H1 (cell line): Measurements from ENCODE around the gene PITX3. TPM values are rescaled to one million over a fixed set of nuclear protein-coding genes. Genes with fewer than 3 reads are reported as not detected.

Experiments
- CTCF ChIA-PET: fragments of 300-600 bp; sonication (Branson Sonifier 250); formaldehyde crosslinking; loops from one replicate; lab custom pipeline; 2021; ENCODE audit not compliant: partially characterized antibody; lab: Charles Lee
- POLR2A ChIA-PET: fragments of 300-600 bp; sonication (Branson Sonifier 250); formaldehyde crosslinking; loops from one replicate; lab custom pipeline; 2021; ENCODE audit warnings: inconsistent platforms; ENCODE audit not compliant: partially characterized antibody; lab: Charles Lee
- DNase-seq, 2 experiments: peaks; one replicate each; pipeline versions ENCODE4 v3.0.0 to v3.0.0-alpha.2; 2010 to 2022; ENCODE audit warnings: low spot score in 2 of 2, low read depth in 1 of 2, mixed read lengths in 1 of 2
- FAIRE-seq: peaks from 2 replicates; lab custom pipeline; 2011; peaks lifted over from hg19 to GRCh38; lab: Jason Lieb, UNC
- H2AFZ ChIP-seq: 2 replicates; pipeline ENCODE4 v1.8.1; 2012; ENCODE audit warnings: low read length, inconsistent platforms
- H2AK5ac ChIP-seq: 2 replicates; pipeline ENCODE4 v1.6.1; 2013; ENCODE audit warnings: low read depth, low read length
- H2BK120ac ChIP-seq: replicated peaks from 2 replicates; pipeline ENCODE3; 2013; ENCODE audit warnings: low read depth, low read length, inconsistent platforms
- H2BK12ac ChIP-seq: 2 replicates; pipeline ENCODE4 v1.6.1; 2013; ENCODE audit warnings: low read depth, low read length
- H2BK15ac ChIP-seq: 2 replicates; pipeline ENCODE4 v1.6.1; 2013; ENCODE audit warnings: low read length
- H2BK20ac ChIP-seq: 2 replicates; pipeline ENCODE4 v1.6.1; 2013; ENCODE audit warnings: low read length
- H2BK5ac ChIP-seq: 2 replicates; pipeline ENCODE4 v1.6.1; 2013; ENCODE audit warnings: low read depth, low read length
- H3K14ac ChIP-seq: 2 replicates; pipeline ENCODE4 v1.6.1; 2013; ENCODE audit warnings: inconsistent platforms; ENCODE audit not compliant: insufficient read length
- H3K18ac ChIP-seq: 2 replicates; pipeline ENCODE4 v1.6.1; 2013; ENCODE audit warnings: low read length; ENCODE audit errors: extremely low read depth
- H3K23ac ChIP-seq: 2 replicates; pipeline ENCODE4 v1.6.1; 2013; ENCODE audit warnings: inconsistent platforms; ENCODE audit not compliant: insufficient read length
- H3K23me2 ChIP-seq: 2 replicates; pipeline ENCODE4 v1.6.1; 2013; ENCODE audit warnings: low read depth, low read length
- H3K27ac ChIP-seq: 2 replicates; pipeline ENCODE4 v1.6.1; 2011; ENCODE audit warnings: low read depth, low read length, inconsistent platforms
- H3K27me3 ChIP-seq, 4 experiments: replicated peaks in 1 of 4; 1 replicate in 1 of 4; 2 replicates in 3 of 4; pipeline versions ENCODE4 v1.6.1 to v1.8.1; 2011 to 2013; ENCODE audit warnings: low read length in 3 of 4, mild to moderate bottlenecking in 3 of 4, inconsistent platforms in 2 of 4, mixed read lengths in 2 of 4, moderate library complexity in 1 of 4; ENCODE audit not compliant: control insufficient read depth in 3 of 4, insufficient read depth in 3 of 4; ENCODE audit errors: extremely low read depth in 1 of 4
- H3K36me3 ChIP-seq, 4 experiments: 2 replicates each; pipeline versions ENCODE4 v1.6.1 to v1.8.1; 2011 to 2013; ENCODE audit warnings: mild to moderate bottlenecking in 4 of 4, low read length in 3 of 4, moderate library complexity in 2 of 4, control low read depth in 1 of 4, inconsistent platforms in 1 of 4; ENCODE audit not compliant: insufficient read depth in 4 of 4, control insufficient read depth in 2 of 4
- H3K4ac ChIP-seq: replicated peaks from 2 replicates; pipeline ENCODE3; 2013; ENCODE audit warnings: low read length, low read depth, mixed read lengths, inconsistent platforms; ENCODE audit not compliant: insufficient read length
- H3K4me1 ChIP-seq, 4 experiments: replicated peaks in 1 of 4; 1 replicate in 1 of 4; 2 replicates in 3 of 4; pipeline versions ENCODE4 v1.6.1 to v1.8.1; 2011 to 2013; ENCODE audit warnings: low read length in 3 of 4, inconsistent platforms in 2 of 4, mixed read lengths in 1 of 4; ENCODE audit not compliant: insufficient read depth in 4 of 4, control insufficient read depth in 3 of 4
- H3K4me2 ChIP-seq, 2 experiments: 2 replicates each; pipeline versions ENCODE4 v1.6.1 to v1.8.1; 2011 to 2013; ENCODE audit warnings: low read depth in 2 of 2, low read length in 2 of 2, control low read depth in 1 of 2, inconsistent platforms in 1 of 2, mild to moderate bottlenecking in 1 of 2; ENCODE audit not compliant: insufficient read depth in 1 of 2
- H3K4me3 ChIP-seq, 4 experiments: fragments of 200-600, 300-600 bp in 1 of 4; sonication (generic), shearing (Covaris generic), sonication (Bioruptor Twin) in 1 of 4; 2 replicates each; pipeline versions ENCODE4 v1.5.1 to v1.8.1; 2011 to 2016; ENCODE audit warnings: low read length in 4 of 4, low read depth in 3 of 4, control low read depth in 2 of 4, inconsistent platforms in 2 of 4, mild to moderate bottlenecking in 2 of 4, mixed read lengths in 1 of 4, moderate library complexity in 1 of 4; ENCODE audit not compliant: insufficient read depth in 2 of 4; ENCODE audit errors: extremely low read depth in 1 of 4
- H3K56ac ChIP-seq: replicated peaks from 2 replicates; pipeline ENCODE3; 2013; ENCODE audit warnings: low read depth, mild to moderate bottlenecking, mixed read lengths, low read length, inconsistent platforms; ENCODE audit not compliant: insufficient read length
- H3K79me1 ChIP-seq: 2 replicates; pipeline ENCODE4 v1.6.1; 2013; ENCODE audit warnings: low read depth, low read length, control low read depth
- H3K79me2 ChIP-seq, 2 experiments: 2 replicates each; pipeline versions ENCODE4 v1.6.1 to v1.8.1; 2012 to 2013; ENCODE audit warnings: low read length in 2 of 2, mild to moderate bottlenecking in 2 of 2, inconsistent platforms in 1 of 2; ENCODE audit not compliant: insufficient read depth in 2 of 2, control insufficient read depth in 1 of 2
- H3K9ac ChIP-seq, 4 experiments: replicated peaks in 1 of 4; 1 replicate in 1 of 4; 2 replicates in 3 of 4; pipeline versions ENCODE4 v1.6.1 to v1.8.1; 2011 to 2013; ENCODE audit warnings: low read depth in 3 of 4, low read length in 3 of 4, control low read depth in 2 of 4, mild to moderate bottlenecking in 2 of 4, moderate library complexity in 2 of 4, inconsistent platforms in 1 of 4; ENCODE audit errors: extremely low read depth in 1 of 4
- H3K9me3 ChIP-seq, 2 experiments: 2 replicates each; pipeline versions ENCODE4 v1.6.1 to v1.8.1; 2012 to 2013; ENCODE audit warnings: mild to moderate bottlenecking in 2 of 2, moderate library complexity in 2 of 2, control low read depth in 1 of 2, inconsistent platforms in 1 of 2, low read depth in 1 of 2, low read length in 1 of 2, mixed read lengths in 1 of 2; ENCODE audit not compliant: insufficient read depth in 2 of 2
- H4K20me1 ChIP-seq, 2 experiments: replicated peaks in 1 of 2; 2 replicates each; pipeline versions ENCODE3 to v1.8.1; 2011 to 2013; ENCODE audit warnings: inconsistent platforms in 2 of 2, low read length in 2 of 2, mild to moderate bottlenecking in 1 of 2; ENCODE audit not compliant: insufficient read depth in 2 of 2, control insufficient read depth in 1 of 2
- H4K5ac ChIP-seq: 2 replicates; pipeline ENCODE4 v1.6.1; 2013; ENCODE audit warnings: low read length, low read depth, mixed read lengths, inconsistent platforms; ENCODE audit not compliant: insufficient read length
- H4K8ac ChIP-seq: 2 replicates; pipeline ENCODE4 v1.8.0; 2013; ENCODE audit warnings: mild to moderate bottlenecking, moderate library complexity, low read length, inconsistent platforms; ENCODE audit not compliant: insufficient read depth; ENCODE audit errors: extremely low read depth
- H4K91ac ChIP-seq: replicated peaks from 2 replicates; pipeline ENCODE3; 2013; ENCODE audit warnings: low read length, mixed read lengths, inconsistent platforms; ENCODE audit not compliant: insufficient read length
- BRCA1 ChIP-seq: IDR thresholded peaks from 2 replicates; pipeline ENCODE4 v1.6.1; 2012; ENCODE audit warnings: low read depth, low read length, improper control_type of control experiment
- PHF8 ChIP-seq: fragments of 200-600 bp; sonication (generic); conservative IDR thresholded peaks from 2 replicates; pipeline ENCODE4 v1.7.1; 2012; ENCODE audit warnings: low read depth, mild to moderate bottlenecking, inconsistent platforms, low read length, moderate library complexity
- RNF2 ChIP-seq: fragments of 200-900, 300-1000 bp; sonication (generic); IDR thresholded peaks from 2 replicates; pipeline ENCODE4 v1.7.1; 2016; ENCODE audit warnings: borderline replicate concordance, low read depth, mild to moderate bottlenecking, antibody characterized with exemption, low read length; ENCODE audit not compliant: poor library complexity, severe bottlenecking; ENCODE audit errors: missing control alignments
- TAF7 ChIP-seq: optimal IDR thresholded peaks from 2 replicates; pipeline ENCODE3; 2011; ENCODE audit warnings: low read depth, mild to moderate bottlenecking, inconsistent platforms, low read length, moderate library complexity, borderline replicate concordance
- WGBS, 2 experiments: shearing (Covaris generic) in 1 of 2; methylation state at CpG; one replicate each; pipeline versions ENCODE4 v1.1.6 to v1.1.7; 2013 to 2015; ENCODE audit warnings: low lambda C conversion rate in 2 of 2, mixed read lengths in 2 of 2, inconsistent platforms in 1 of 2, low coverage in 1 of 2, missing lambda C conversion rate in 1 of 2; ENCODE audit not compliant: insufficient replicate concordance in 2 of 2, insufficient coverage in 1 of 2, insufficient read length in 1 of 2; ENCODE audit errors: extremely low coverage in 1 of 2, missing lambda C conversion rate in 1 of 2; 5-methylcytosine and 5-hydroxymethylcytosine counted together
- polyA plus RNA-seq, 7 experiments: library from polyadenylated mRNA; depleted of rRNA in 3 of 7; stranded (reverse) in 5 of 7; unstranded in 2 of 7; fragments of >200 nt in 5 of 7; fragments of 200-250 nt in 2 of 7; gene quantifications; 1 replicate in 5 of 7; 2 replicates in 1 of 7; 4 replicates in 1 of 7; pipeline versions ENCODE4 v1.2.1 to v1.2.3, GENCODE V29; 2011 to 2013; ENCODE audit warnings: missing spikeins in 2 of 7, mixed read lengths in 2 of 7
- total RNA-seq: library from RNA; stranded (reverse); fragmentation: NEBNext Ultra II Directional; extraction: Animal tissue kit (Norgen Biotek cat#: 25700); gene quantifications from 2 replicates; pipeline ENCODE4 v1.2.1, GENCODE V29; 2021
- TF ChIP-seq, protein P1 (sequence below): IDR thresholded peaks from 2 replicates; pipeline ENCODE4 v1.6.1; 2011; ENCODE audit warnings: low read depth, mild to moderate bottlenecking, low read length; ENCODE audit not compliant: insufficient read depth
- TF ChIP-seq, protein P2 (sequence below): IDR thresholded peaks from 2 replicates; pipeline ENCODE4 v1.6.1; 2011; ENCODE audit warnings: low read length, improper control_type of control experiment
- TF ChIP-seq, protein P3 (sequence below): IDR thresholded peaks from 2 replicates; pipeline ENCODE4 v1.6.1; 2012; ENCODE audit warnings: low read length, inconsistent platforms

The PITX3 gene
- total and polyA plus RNA-seq, 2 of the 8 experiments (the other 6 are each of a cell fraction or from before 2014, with no cell fraction given) = 0.18 to 0.41 TPM

DNA sequence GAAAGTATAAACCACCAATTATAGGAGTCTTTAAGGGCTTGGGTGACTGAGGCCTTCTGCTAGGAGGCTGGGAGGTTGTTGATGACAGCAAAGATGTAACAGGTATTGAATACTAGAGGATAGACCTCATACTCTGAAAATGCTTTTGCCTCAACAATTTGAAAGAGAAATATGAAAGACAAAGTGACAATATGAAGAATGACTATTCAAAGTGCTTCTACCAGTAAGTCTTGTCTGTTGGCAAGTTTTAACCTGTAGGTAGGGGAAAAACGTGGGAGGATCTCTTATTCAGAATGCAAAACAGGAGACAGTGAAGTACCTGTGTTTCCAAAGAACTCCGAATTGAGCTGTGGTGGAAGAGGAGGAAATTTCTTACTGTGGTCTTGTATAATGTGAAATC lies 42.2 kb upstream of the PITX3 start:
- Histone ChIP-seq H4K8ac (no peak overlapping the region), H2AFZ (no peak overlapping the region)
- CTCF ChIA-PET = interaction anchor here (1.4 to 1.6 kb wide), 2 partner anchors 69 to 114 kb away, joined by 6 read pairs; no protein-coding TSS in a partner anchor
- TF ChIP-seq PHF8 (no peak), TAF7 (no peak), BRCA1 (no peak), RNF2 (no peak)
- TF ChIP-seq, protein P1, sequence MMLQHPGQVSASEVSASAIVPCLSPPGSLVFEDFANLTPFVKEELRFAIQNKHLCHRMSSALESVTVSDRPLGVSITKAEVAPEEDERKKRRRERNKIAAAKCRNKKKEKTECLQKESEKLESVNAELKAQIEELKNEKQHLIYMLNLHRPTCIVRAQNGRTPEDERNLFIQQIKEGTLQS = no peak
- TF ChIP-seq, protein P2, sequence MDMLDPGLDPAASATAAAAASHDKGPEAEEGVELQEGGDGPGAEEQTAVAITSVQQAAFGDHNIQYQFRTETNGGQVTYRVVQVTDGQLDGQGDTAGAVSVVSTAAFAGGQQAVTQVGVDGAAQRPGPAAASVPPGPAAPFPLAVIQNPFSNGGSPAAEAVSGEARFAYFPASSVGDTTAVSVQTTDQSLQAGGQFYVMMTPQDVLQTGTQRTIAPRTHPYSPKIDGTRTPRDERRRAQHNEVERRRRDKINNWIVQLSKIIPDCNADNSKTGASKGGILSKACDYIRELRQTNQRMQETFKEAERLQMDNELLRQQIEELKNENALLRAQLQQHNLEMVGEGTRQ = no peak
- TF ChIP-seq, protein P3, sequence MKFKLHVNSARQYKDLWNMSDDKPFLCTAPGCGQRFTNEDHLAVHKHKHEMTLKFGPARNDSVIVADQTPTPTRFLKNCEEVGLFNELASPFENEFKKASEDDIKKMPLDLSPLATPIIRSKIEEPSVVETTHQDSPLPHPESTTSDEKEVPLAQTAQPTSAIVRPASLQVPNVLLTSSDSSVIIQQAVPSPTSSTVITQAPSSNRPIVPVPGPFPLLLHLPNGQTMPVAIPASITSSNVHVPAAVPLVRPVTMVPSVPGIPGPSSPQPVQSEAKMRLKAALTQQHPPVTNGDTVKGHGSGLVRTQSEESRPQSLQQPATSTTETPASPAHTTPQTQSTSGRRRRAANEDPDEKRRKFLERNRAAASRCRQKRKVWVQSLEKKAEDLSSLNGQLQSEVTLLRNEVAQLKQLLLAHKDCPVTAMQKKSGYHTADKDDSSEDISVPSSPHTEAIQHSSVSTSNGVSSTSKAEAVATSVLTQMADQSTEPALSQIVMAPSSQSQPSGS = no peak

More for the DNA sequence above, 42.2 kb upstream of the PITX3 start:
- POLR2A ChIA-PET = interaction anchor here (0.9 kb wide), 1 partner anchor 53 kb away, joined by 5 read pairs; no protein-coding TSS in a partner anchor
- Histone ChIP-seq H3K4me3 (no peak overlapping the region), H2BK12ac (no peak overlapping the region), H3K4me2 (no peak overlapping the region), H4K5ac (no peak overlapping the region), H3K79me2 (no peaks in the 10 kb centered on the region), H3K4me1 (no peaks in the 10 kb centered on the region), H2BK20ac (no peak overlapping the region), H3K56ac (no peak overlapping the region), H3K27me3 (no peaks in the 10 kb centered on the region), H2BK120ac (no peak overlapping the region), H2AK5ac (no peak overlapping the region), H3K27ac (no peak overlapping the region), H3K18ac (no peak overlapping the region), H3K79me1 (peaks cover 2% of the 10 kb centered on the region; the same call in 1 of the 2 replicates), H2BK15ac (no peak overlapping the region), H3K9ac (no peak overlapping the region), H3K36me3 (no peaks in the 10 kb centered on the region), H3K14ac (no peak overlapping the region), H4K20me1 (peaks cover 1 to 2% of the 10 kb centered on the region in 2 experiments), H3K23ac (no peak overlapping the region), H3K23me2 (no peaks in the 10 kb centered on the region), H3K4ac (no peak overlapping the region), H4K91ac (no peak overlapping the region), H2BK5ac (no peak overlapping the region), H3K9me3 (no peaks in the 10 kb centered on the region)
- FAIRE-seq = no peak
- 82% methylated on average over 2 of the region's 2 CpGs; no CpG with 5 or more reads in 1 of the 2 experiments for WGBS, 2 experiments
- no peak for DNase-seq
